Right atrium auricular region (tissue), 2 donors: ENCODE results near the gene SLIT1. TPM values are rescaled to one million over a fixed set of nuclear protein-coding genes. Genes with fewer than 3 reads are reported as not detected.

Source experiments
- DNase-seq: peaks from one replicate; pipeline ENCODE4 v3.0.0-alpha.2; 2019; ENCODE audit warnings: low spot score
- H3K27ac ChIP-seq, 2 donors: fragments of 200-600 bp; sonication (generic); 1 replicate in 1 of 2; 2 replicates in 1 of 2; pipeline ENCODE4 v1.5.1; 2016 to 2019
- H3K27me3 ChIP-seq, 2 donors: fragments of 200-600 bp; sonication (generic); one replicate each; pipeline versions ENCODE4 v1.5.1 to v1.6.0; 2017 to 2019
- H3K36me3 ChIP-seq: fragments of 200-600 bp; sonication (generic); one replicate; pipeline ENCODE4 v1.5.1; 2016
- H3K4me1 ChIP-seq, 2 donors: fragments of 200-600 bp; sonication (generic); one replicate each; pipeline versions ENCODE4 v1.5.1 to v1.6.0; 2017 to 2019
- H3K4me3 ChIP-seq, 2 donors: fragments of 200-600 bp; sonication (generic); 1 replicate in 1 of 2; 2 replicates in 1 of 2; pipeline ENCODE4 v1.5.1; 2017 to 2019; ENCODE audit warnings: mild to moderate bottlenecking in 1 of 2, moderate library complexity in 1 of 2
- H3K9me3 ChIP-seq, 2 donors: fragments of 200-600 bp; sonication (generic); one replicate each; pipeline ENCODE4 v1.5.1; 2019
- total RNA-seq, 2 donors: library from RNA; depleted of rRNA; stranded (reverse); fragments of >200 nt; gene quantifications; one replicate each; pipeline ENCODE4 v1.1.0, GENCODE V29; 2016
- TF ChIP-seq, protein P1 (sequence below), 2 donors: fragments of 200-600 bp; sonication (generic); IDR thresholded peaks; one replicate each; pipeline ENCODE4 v1.5.1; 2019; ENCODE audit warnings: antibody characterized with exemption in 2 of 2

SLIT1 gene
- total RNA-seq, 2 donors from 2014 or later: not detected

DNA sequence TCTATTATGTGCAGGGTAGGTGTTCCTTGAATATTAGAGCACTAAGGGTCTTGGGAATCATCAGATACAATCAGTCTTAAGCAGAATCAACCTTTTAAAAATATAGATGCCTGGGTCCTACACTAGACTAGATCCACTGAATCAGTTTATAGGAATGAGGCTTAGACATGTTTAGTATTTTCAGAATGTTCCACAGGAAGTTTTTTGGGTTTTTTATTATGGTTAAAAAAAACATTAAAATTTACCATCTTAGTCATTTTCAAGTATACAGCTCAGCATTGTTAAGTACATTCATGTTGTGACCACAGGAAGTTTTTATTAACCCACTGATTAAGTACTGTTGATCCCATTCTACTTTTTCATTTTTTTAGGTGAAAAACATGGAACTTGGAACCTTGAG is 217.9 kb downstream of the SLIT1 start:
- Histone ChIP-seq H3K27me3 (no peaks in the 10 kb centered on the region), H3K27ac (no peak overlapping the region), H3K9me3 (no peaks in the 10 kb centered on the region), H3K4me1 (no peaks in the 10 kb centered on the region), H3K4me3 (no peak overlapping the region), H3K36me3 (no peaks in the 10 kb centered on the region)
- TF ChIP-seq, protein P1, sequence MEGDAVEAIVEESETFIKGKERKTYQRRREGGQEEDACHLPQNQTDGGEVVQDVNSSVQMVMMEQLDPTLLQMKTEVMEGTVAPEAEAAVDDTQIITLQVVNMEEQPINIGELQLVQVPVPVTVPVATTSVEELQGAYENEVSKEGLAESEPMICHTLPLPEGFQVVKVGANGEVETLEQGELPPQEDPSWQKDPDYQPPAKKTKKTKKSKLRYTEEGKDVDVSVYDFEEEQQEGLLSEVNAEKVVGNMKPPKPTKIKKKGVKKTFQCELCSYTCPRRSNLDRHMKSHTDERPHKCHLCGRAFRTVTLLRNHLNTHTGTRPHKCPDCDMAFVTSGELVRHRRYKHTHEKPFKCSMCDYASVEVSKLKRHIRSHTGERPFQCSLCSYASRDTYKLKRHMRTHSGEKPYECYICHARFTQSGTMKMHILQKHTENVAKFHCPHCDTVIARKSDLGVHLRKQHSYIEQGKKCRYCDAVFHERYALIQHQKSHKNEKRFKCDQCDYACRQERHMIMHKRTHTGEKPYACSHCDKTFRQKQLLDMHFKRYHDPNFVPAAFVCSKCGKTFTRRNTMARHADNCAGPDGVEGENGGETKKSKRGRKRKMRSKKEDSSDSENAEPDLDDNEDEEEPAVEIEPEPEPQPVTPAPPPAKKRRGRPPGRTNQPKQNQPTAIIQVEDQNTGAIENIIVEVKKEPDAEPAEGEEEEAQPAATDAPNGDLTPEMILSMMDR (IDR thresholded peaks at IDR 0.05): no peak
- DNase-seq: no peak

DNA sequence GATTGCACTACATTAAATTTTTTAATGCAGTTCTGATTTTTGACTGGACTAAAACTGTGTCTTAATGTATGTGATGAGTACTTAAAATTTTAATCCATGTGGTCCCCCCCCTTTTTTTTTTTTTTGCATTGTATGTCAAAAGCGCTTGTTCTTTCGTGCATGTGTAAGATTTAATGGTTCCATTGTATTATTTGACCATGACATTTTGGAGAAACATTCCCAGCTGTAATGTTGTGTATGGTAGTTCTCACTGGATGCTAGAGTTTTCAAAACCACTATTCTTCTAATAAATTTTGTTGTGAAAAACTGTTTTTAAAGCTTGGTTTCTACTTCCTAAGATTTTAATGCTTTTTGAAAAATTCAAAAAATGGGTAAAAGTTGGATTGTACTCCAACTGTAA is 221.6 kb downstream of the SLIT1 start:
- Histone ChIP-seq H3K36me3 (no peaks in the 10 kb centered on the region), H3K9me3 (no peaks in the 10 kb centered on the region), H3K27me3 (no peaks in the 10 kb centered on the region), H3K4me3 (no peak overlapping the region), H3K4me1 (peaks cover 0 to 5% of the 10 kb centered on the region in 2 donors), H3K27ac (no peak overlapping the region)
- TF ChIP-seq, protein P1 (IDR thresholded peaks at IDR 0.05): no peak
- DNase-seq: no peak

DNA sequence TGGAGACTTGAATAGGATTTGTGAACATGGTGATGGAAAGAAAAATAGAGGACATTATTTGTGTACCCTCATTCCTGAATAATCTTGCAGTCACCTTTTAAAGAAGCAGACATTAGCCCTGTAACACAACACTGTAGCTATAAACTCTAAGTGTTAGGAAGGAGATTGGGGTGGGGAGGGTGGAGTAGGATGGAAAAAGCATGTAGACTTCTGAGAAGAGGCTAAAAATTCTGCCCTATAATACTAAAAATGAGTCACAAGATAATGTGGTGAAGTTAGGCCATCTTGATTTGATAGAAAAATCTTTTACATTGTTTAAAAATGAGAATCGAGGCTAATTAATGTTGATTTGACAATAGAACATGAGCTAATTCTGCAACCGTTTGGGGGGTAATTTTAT is 224.9 kb downstream of the SLIT1 start:
- DNase-seq: no peak
- Histone ChIP-seq H3K4me3 (no peak overlapping the region), H3K36me3 (peaks cover 8% of the 10 kb centered on the region), H3K9me3 (no peaks in the 10 kb centered on the region), H3K4me1 (peaks cover 0 to 5% of the 10 kb centered on the region in 2 donors), H3K27ac (no peak overlapping the region), H3K27me3 (no peaks in the 10 kb centered on the region)
- TF ChIP-seq, protein P1 (IDR thresholded peaks at IDR 0.05): no peak

DNA sequence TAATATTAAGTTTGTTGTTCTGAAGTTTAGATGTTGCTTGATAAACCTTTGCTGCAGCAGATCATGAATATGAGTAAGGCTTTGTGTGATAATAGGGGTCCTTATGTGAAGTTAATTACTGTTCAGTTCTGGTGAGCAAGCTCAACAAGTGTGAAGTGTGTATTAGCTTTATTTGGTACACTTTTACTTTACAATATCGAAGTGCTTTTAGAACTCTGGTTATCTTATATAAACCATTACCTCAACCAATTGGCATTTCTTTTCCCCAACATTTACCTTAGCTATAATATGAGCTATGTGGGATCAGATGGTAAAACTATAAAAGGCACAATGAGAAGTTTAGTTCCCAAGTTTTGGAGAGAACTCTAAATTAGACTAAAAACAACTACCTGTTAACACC is 226.0 kb downstream of the SLIT1 start:
- Histone ChIP-seq H3K27me3 (no peaks in the 10 kb centered on the region), H3K9me3 (no peaks in the 10 kb centered on the region), H3K36me3 (peaks cover 19% of the 10 kb centered on the region), H3K27ac (no peak overlapping the region), H3K4me1 (peaks cover 0 to 5% of the 10 kb centered on the region in 2 donors), H3K4me3 (no peak overlapping the region)
- DNase-seq: no peak
- TF ChIP-seq, protein P1 (IDR thresholded peaks at IDR 0.05): no peak

DNA sequence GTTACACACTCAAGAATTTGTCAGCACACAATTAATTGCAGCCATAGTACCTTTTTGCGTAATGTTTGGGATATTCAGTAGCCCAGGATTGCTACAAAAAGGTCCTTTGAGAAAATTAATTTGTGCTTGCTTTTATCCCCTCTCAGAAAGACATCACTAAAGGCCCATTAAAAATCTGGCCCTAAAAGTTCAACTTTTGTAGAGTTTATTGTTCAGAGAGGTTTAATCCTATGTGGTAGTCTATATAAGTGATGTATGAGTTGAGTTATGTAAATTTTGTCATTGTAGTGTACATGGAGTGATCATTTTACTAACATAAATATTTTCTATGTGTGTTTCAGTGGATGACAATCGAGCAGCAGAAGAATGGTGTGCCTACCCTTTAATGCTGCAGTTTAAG is 227.7 kb downstream of the SLIT1 start:
- no peak for DNase-seq
- H3K36me3 ChIP-seq: peaks cover 20% of the 10 kb centered on the region

DNA sequence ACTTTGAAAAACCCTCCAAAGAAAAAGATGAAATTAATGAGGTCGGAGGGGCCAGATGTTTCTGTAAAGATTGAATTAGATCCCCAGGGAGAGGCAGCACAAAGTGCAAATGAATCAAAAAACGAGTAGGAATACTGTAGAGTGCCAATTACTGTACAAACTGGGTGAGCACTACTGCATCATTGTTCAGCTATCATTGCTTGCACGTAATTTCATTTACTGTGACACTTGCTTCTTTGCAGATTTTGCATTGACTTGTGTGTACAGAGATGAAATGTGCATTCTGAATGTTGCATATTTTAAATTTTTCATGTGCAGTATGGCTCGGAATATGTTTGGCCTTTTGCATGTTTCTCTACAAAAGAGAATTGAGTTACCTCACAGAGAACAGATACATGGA is 230.0 kb downstream of the SLIT1 start:
- Histone ChIP-seq H3K4me1 (peaks cover 0 to 4% of the 10 kb centered on the region in 2 donors), H3K4me3 (no peak overlapping the region), H3K36me3 (peaks cover 24% of the 10 kb centered on the region), H3K9me3 (no peaks in the 10 kb centered on the region), H3K27ac (no peak overlapping the region), H3K27me3 (no peaks in the 10 kb centered on the region)
- TF ChIP-seq, protein P1 (IDR thresholded peaks at IDR 0.05): no peak
- no peak for DNase-seq

More for the DNA sequence above, 227.7 kb downstream of the SLIT1 start:
- H3K9me3 ChIP-seq: no peaks in the 10 kb centered on the region
- H3K4me3 ChIP-seq: no peak overlapping the region
- TF ChIP-seq, protein P1 (IDR thresholded peaks at IDR 0.05): no peak
- H3K27ac ChIP-seq: no peak overlapping the region
- peaks cover 0 to 5% of the 10 kb centered on the region in 2 donors for H3K4me1 ChIP-seq
- no peaks in the 10 kb centered on the region for H3K27me3 ChIP-seq
